ENCODE data around the gene NAV3. TPM values are rescaled to one million over a fixed set of nuclear protein-coding genes. Genes with fewer than 3 reads are reported as not detected.

NAV3 gene
- total RNA-seq, 1 donor from 2014 or later, result 8.1 TPM

DNA sequence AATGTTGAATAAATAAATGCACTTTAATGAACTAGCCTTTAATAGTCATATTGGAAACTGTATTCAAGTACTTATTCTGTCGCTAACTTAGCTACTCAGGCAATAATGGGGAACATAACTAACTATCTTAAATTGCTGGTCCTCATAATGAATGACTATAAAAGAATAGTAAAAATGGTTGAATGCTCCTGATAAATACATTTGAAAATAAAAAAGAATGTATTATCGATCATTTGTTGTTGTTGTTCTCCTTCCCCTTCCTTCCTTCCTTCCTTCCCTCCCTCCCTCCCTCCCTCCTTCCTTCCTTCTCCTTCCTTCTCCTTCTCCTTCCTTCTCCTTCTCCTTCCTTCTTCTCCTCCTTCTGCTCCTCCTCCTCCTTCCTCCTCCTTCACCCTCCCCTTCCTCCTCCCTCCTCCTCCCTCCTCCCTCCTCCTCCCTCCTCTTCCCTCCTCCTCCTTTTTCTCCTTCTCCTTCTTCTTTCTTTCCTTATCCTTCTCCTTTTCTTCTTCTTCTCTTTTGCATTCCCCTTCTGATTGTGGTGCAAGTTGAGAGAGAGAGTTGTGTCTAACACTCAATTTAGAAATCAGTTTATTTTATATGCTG is 133.0 kb downstream of the NAV3 start:
- Mint-ChIP-seq H3K27me3 (ENCODE audit: unreplicated experiment) (no peaks in the 10 kb centered on the region), H3K4me1 (ENCODE audit: unreplicated experiment) (peaks cover 7% of the 10 kb centered on the region), H3K4me3 (ENCODE audit: unreplicated experiment) (no peak overlapping the region)

DNA sequence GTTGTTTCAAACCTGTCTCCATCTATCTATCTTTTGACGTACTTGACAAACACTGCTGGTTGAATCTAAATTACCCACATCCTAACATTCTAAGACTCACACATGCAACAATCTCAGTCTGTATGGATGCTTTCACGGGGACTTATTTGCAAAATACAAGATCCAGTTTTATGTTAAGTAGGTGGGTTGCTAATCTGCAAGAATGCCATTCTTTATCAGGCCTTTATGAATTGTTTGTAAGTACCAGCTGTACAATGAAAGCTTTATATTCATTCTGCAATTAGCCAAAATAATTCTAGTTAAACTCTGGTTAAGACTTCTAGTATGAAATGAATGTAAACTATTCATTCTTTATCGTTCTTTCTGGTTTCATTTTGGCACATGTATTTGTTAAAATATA is 135.1 kb downstream of the NAV3 start:
- no peak overlapping the region for H3K4me3 Mint-ChIP-seq (ENCODE audit: unreplicated experiment)

More for the DNA sequence above, 133.0 kb downstream of the NAV3 start:
- Mint-ChIP-seq H3K9me3 (ENCODE audit: unreplicated experiment) (no peaks in the 10 kb centered on the region), H3K36me3 (ENCODE audit: unreplicated experiment) (peaks cover 4% of the 10 kb centered on the region), H3K27ac (ENCODE audit: unreplicated experiment) (no peak overlapping the region)
- DNase-seq (ENCODE audit: extremely low spot score, unreplicated experiment), result no peak
- TF ChIP-seq, protein P1, sequence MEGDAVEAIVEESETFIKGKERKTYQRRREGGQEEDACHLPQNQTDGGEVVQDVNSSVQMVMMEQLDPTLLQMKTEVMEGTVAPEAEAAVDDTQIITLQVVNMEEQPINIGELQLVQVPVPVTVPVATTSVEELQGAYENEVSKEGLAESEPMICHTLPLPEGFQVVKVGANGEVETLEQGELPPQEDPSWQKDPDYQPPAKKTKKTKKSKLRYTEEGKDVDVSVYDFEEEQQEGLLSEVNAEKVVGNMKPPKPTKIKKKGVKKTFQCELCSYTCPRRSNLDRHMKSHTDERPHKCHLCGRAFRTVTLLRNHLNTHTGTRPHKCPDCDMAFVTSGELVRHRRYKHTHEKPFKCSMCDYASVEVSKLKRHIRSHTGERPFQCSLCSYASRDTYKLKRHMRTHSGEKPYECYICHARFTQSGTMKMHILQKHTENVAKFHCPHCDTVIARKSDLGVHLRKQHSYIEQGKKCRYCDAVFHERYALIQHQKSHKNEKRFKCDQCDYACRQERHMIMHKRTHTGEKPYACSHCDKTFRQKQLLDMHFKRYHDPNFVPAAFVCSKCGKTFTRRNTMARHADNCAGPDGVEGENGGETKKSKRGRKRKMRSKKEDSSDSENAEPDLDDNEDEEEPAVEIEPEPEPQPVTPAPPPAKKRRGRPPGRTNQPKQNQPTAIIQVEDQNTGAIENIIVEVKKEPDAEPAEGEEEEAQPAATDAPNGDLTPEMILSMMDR (IDR thresholded peaks at IDR 0.05), result no peak

DNA sequence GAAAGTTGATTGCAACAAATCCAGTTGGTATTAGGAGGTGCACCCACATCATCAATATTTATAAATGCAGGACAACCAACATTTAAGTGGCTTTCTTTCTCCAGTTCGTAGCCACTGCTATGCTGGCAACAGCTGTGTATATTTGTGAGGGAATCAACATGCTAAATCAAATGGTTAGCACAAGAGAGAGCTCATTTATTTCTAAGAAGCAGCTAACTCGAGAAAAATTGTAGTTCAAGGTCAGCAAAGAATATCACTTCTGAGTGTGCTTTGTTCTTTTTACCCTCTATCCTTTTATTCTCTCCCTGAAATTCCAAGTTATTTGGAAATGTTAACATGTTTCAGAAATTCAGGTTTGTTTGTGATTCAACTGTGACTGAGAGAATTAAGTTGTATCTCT is 137.3 kb downstream of the NAV3 start:
- Mint-ChIP-seq H3K36me3 (ENCODE audit: unreplicated experiment) (peaks cover 7% of the 10 kb centered on the region), H3K4me1 (ENCODE audit: unreplicated experiment) (peaks cover 8% of the 10 kb centered on the region), H3K27me3 (ENCODE audit: unreplicated experiment) (no peaks in the 10 kb centered on the region), H3K9me3 (ENCODE audit: unreplicated experiment) (no peaks in the 10 kb centered on the region), H3K4me3 (ENCODE audit: unreplicated experiment) (no peak overlapping the region), H3K27ac (ENCODE audit: unreplicated experiment) (no peak overlapping the region)
- TF ChIP-seq, protein P1 (IDR thresholded peaks at IDR 0.05), result no peak
- no peak for DNase-seq (ENCODE audit: extremely low spot score, unreplicated experiment)

More for the DNA sequence above, 135.1 kb downstream of the NAV3 start:
- Mint-ChIP-seq H3K4me1 (ENCODE audit: unreplicated experiment) (peaks cover 7% of the 10 kb centered on the region), H3K27me3 (ENCODE audit: unreplicated experiment) (no peaks in the 10 kb centered on the region), H3K27ac (ENCODE audit: unreplicated experiment) (no peak overlapping the region), H3K36me3 (ENCODE audit: unreplicated experiment) (peaks cover 7% of the 10 kb centered on the region), H3K9me3 (ENCODE audit: unreplicated experiment) (no peaks in the 10 kb centered on the region)
- DNase-seq (ENCODE audit: extremely low spot score, unreplicated experiment), result no peak
- TF ChIP-seq, protein P1 (IDR thresholded peaks at IDR 0.05), result no peak

DNA sequence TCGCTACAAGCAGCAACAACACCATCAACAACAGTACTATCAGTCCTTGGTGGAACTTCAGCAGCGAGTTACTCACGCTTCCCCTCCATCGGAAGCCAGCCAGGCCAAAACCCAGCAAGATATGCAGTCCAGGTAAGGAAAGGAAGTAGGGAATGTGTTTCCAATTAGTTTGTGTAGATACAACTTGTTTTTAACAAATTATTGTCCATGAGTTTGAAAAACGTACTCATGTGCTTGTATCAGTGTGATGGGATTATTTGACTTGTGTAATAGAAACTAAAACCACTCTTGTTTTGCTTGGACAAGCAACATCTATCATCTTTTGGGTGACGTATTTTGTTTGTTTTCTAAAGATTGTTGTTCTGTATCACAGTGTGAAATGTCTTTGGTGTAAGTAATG is 137.9 kb downstream of the NAV3 start:
- H3K27me3 Mint-ChIP-seq (ENCODE audit: unreplicated experiment), result no peaks in the 10 kb centered on the region
- no peak for DNase-seq (ENCODE audit: extremely low spot score, unreplicated experiment)
- peaks cover 13% of the 10 kb centered on the region for H3K4me1 Mint-ChIP-seq (ENCODE audit: unreplicated experiment)
- TF ChIP-seq, protein P1 (IDR thresholded peaks at IDR 0.05), result no peak
- H3K9me3 Mint-ChIP-seq (ENCODE audit: unreplicated experiment), result no peaks in the 10 kb centered on the region
- peaks cover 7% of the 10 kb centered on the region for H3K36me3 Mint-ChIP-seq (ENCODE audit: unreplicated experiment)
- no peak overlapping the region for H3K4me3 Mint-ChIP-seq (ENCODE audit: unreplicated experiment)
- no peak overlapping the region for H3K27ac Mint-ChIP-seq (ENCODE audit: unreplicated experiment)

DNA sequence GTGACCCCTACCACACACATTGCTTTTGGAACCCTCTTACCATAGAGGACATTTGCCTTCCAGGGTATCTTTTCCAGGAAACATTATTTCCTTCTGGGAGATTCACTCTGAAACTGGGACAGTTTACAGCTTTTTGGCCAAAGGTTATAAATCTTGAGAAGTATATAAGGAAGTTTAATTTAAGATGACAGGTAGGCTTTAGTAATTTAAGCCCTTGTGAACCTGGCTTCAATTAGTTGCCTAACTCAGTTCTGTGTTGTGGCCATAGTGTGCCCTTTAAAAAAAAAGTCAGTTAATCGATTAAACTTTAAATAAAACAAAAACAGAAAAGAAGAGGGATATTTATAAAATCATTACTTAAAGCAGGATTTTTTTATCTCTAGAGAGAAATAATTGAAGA is 142.9 kb downstream of the NAV3 start:
- H3K4me3 Mint-ChIP-seq (ENCODE audit: unreplicated experiment), result no peak overlapping the region
- peaks cover 10% of the 10 kb centered on the region for H3K4me1 Mint-ChIP-seq (ENCODE audit: unreplicated experiment)
- H3K9me3 Mint-ChIP-seq (ENCODE audit: unreplicated experiment), result peaks cover 8% of the 10 kb centered on the region
- no peak for DNase-seq (ENCODE audit: extremely low spot score, unreplicated experiment)
- TF ChIP-seq, protein P1 (IDR thresholded peaks at IDR 0.05), result no peak
- no peaks in the 10 kb centered on the region for H3K27me3 Mint-ChIP-seq (ENCODE audit: unreplicated experiment)
- peak overlapping the region; percentile 67 for H3K27ac Mint-ChIP-seq (ENCODE audit: unreplicated experiment)
- peaks cover 4% of the 10 kb centered on the region for H3K36me3 Mint-ChIP-seq (ENCODE audit: unreplicated experiment)
